ENCODE measurements around the gene PLCH2. TPM values are rescaled to one million over a fixed set of nuclear protein-coding genes. Genes with fewer than 3 reads are reported as not detected.
A peak's percentile ranks its signal among the peaks of the same experiment; 100 is the strongest.

Gene PLCH2
- total and polyA plus RNA-seq, 2 of the 13 experiments (the other 11 are each of a cell fraction or from before 2014, with no cell fraction given), result 0.15 to 0.67 TPM

- TF ChIP-seq ZNF747 (CRISPR knock-in tag; IDR thresholded peaks at IDR 0.05; ENCODE audit: borderline replicate concordance) (no peak), ETS1 (CRISPR knock-in tag; IDR thresholded peaks at IDR 0.05) (no peak)
These were observed 26.1 kb downstream of the PLCH2 start (continued) for GRCh38 chr1:2502210-2502609.

- Histone ChIP-seq H3K79me2 (ENCODE audit: insufficient read depth, low read length) (no peaks in the 10 kb centered on the region), H3K9ac (ENCODE audit: insufficient read depth, low read depth, low read length) (no peak overlapping the region), H3K4me3 (replicated peaks in 1 of 3; ENCODE audit: insufficient read depth in 1 of 3, low read depth in 2 of 3, low read length in 3 of 3) (no peak overlapping the region), H3K9me3 (ENCODE audit: low read length) (no peaks in the 10 kb centered on the region), H3K4me2 (ENCODE audit: low read depth, low read length) (no peak overlapping the region), H3K27ac (ENCODE audit: extremely low read length, insufficient read depth, low read length) (no peak overlapping the region), H3K4me1 (ENCODE audit: insufficient read depth, low read length) (peaks cover 11% of the 10 kb centered on the region), H3K36me3 (replicated peaks in 1 of 2; ENCODE audit: control insufficient read depth in 1 of 2, insufficient read depth in 2 of 2, low read length in 2 of 2) (no peaks in the 10 kb centered on the region; a peak in 1 of 5 replicates), H4K20me1 (ENCODE audit: insufficient read depth, low read length) (no peaks in the 10 kb centered on the region), H2AFZ (ENCODE audit: low read length) (no peak overlapping the region), H3K27me3 (ENCODE audit: control insufficient read depth in 1 of 2, insufficient read depth in 2 of 2, low read length in 2 of 2) (peaks cover 15 to 45% of the 10 kb centered on the region in 2 experiments)
- intact Hi-C loops (cut with micrococcal nuclease; ENCODE audit: unreplicated experiment), result no loop called here
- FAIRE-seq, result no peak
- DNase-seq (ENCODE audit: low spot score), result no peak
- 0 out of 2 replicates have a peak, but pooled peaks have one; percentile 22 for TF ChIP-seq KDM2A (CRISPR knock-in tag; IDR thresholded peaks at IDR 0.05; ENCODE audit: borderline replicate concordance, low read depth)
- no peak for TF ChIP-seq ATM (IDR thresholded peaks at IDR 0.05; ENCODE audit: borderline replicate concordance)
- TF ChIP-seq KAT8 (CRISPR knock-in tag; IDR thresholded peaks at IDR 0.05), result no peak
- TF ChIP-seq CSRNP2 (CRISPR knock-in tag; conservative IDR thresholded peaks at IDR 0.05; ENCODE audit: low read depth), result no peak
- TF ChIP-seq REL (CRISPR knock-in tag; conservative IDR thresholded peaks at IDR 0.05), result no peak
- no peak for TF ChIP-seq MXD3 (CRISPR knock-in tag; IDR thresholded peaks at IDR 0.05)
- TF ChIP-seq KDM5A (IDR thresholded peaks at IDR 0.05; ENCODE audit: borderline replicate concordance, low read length), result no peak
- WGBS (ENCODE audit: low lambda C conversion rate), result 64% methylated on average over 9 of the region's 36 CpGs
- no TSS peak for BruUV-seq (replicated peaks)
- POLR2A ChIA-PET, result no interaction called here
- CTCF ChIA-PET (ENCODE audit: low intra/inter-chr PET ratio, low total read pairs), result no interaction called here
- ATAC-seq, result no peak
- in situ Hi-C loops (cut with HindIII; ENCODE audit: extremely low pct_ligation_motif_present, low pct_unique_long_range_greater_than_20kb), result loop anchor here (25.0 kb wide), 1 partner anchor 316 kb away; the partner anchor contains the start of gene FAAP20
These were observed 26.8 kb downstream of the PLCH2 start for GRCh38 chr1:2502661-2503553.

All from HepG2 (cell line).